NCI-H446 treated with DMSO at 0.1 percent for 48 hours (cell line): ENCODE results near the gene SPTBN1.

Source experiments
- DNase-seq: peaks from one replicate; lab custom pipeline; 2025; lab: John Stamatoyannopoulos, UW

Gene SPTBN1

GRCh38 chr2:54455563-54456361 is at the start of gene SPTBN1:
Gene SPTBN1, plus strand, starts transcription at chr2:54456327. Its CDS starts 70,092 bp downstream, at chr2:54526419.
- peak; percentile 59 for DNase-seq

DNA sequence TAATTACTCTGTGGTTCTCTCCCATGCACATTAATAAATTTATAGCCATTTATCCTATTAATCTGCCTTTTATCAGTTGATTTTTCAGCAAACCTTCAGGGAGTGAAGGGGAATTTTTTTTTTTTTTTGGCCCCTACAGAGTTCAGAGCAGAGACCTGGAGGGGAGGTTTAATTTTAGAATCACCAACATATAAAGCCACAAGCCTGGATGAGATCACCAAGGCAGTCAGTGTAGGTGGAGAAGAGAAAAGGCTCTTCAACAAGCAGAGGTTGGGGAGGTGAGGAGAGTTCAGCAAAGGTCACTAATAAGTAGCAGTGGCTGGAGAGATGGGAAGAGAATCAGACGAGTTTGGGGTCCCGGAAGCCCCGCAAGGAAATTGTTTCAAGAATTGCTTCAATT is 48.4 kb upstream of the SPTBN1 start:
- no peak for DNase-seq

DNA sequence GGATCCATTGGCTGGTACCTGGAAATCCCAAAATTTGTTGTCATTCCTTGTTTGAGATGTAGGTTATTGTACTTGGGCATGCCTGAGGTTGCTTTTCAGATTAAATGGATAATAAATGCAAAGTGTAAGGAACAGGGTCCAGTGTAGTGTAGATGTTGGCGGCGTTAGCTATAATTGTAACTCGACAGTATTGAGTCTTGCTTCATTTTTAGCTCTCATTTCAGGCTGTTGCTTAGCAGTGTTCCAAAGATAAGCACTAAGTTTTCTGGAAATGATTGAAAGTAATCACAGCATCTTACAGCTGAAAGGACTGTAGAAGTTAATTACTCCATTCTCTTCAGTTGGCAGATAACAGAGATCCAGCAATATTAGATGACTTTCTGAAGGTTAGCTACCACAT is 47.8 kb upstream of the SPTBN1 start:
- no peak for DNase-seq

- DNase-seq = no peak
Observed at GRCh38 chr2:54409752-54410151, 46.4 kb upstream of the SPTBN1 start.

GRCh38 chr2:54411801-54412354 is 44.2 kb upstream of the SPTBN1 start:
- no peak for DNase-seq

GRCh38 chr2:54416166-54416813 is 39.8 kb upstream of the SPTBN1 start:
- no peak for DNase-seq

GRCh38 chr2:54416938-54417337 is 39.2 kb upstream of the SPTBN1 start:
- DNase-seq = no peak

GRCh38 chr2:54417577-54417976 is 38.5 kb upstream of the SPTBN1 start:
- DNase-seq = no peak

GRCh38 chr2:54419388-54419787 is 36.7 kb upstream of the SPTBN1 start:
- DNase-seq = no peak

DNA sequence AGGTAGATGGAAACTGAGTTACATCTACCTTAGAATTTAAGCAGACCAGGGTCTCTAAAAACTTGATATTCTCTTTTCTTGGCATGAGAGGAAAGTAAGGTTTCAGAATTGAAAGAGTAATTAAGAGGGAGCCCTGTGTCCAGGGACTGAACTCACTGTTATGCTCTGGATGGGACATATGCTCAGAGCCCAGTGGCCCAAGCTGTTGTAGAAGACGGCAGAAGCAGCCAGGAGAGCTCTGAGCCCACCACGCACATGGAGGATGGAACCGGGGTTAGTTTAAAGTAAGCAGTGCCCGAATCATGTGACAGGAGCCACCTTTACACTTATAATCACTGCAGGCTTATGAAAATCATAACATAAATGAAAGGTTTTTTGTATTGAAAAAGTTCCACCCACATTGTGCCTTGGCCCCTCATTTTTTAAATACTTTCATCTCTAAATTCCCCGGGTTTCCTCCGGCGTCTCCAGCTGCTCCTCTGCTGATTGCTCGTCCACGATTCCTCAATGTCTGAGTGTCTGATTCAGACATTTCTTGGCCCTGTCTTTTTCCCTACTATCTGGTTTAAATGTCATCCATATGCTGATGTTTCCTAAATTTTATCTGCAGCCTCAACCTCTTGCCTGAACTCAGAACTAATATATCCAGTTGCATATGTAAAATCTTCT is 36.1 kb upstream of the SPTBN1 start:
- no peak for DNase-seq

DNA sequence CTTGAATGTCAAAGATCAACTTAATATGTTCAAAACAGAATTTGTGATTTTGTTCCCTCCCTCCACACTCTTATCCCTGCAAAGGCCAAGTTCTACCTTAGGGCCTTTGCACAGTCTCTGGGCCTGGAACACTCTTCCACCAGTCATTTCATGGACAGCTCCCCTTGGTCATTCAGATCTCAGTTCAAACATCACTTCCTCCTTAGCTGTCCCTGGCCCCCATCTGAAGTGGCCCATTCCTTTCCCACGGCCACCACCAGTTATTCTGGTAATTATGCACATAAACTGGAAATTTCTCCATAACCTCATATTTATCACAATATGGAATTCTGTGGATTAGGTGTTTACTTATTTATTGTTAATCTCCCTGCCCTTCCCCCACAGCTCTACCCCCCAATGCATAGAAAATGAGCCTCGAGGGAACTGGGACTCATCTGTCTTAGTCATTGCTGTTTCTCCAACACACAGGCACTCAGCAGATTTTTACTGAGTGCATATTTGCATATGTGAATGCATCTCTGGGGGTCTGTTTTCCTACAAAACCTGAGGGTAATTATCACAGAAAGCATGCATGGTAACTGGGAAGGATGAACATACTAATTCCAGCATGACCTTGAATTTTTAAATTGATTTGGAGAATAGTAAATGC is 35.5 kb upstream of the SPTBN1 start:
- no peak for DNase-seq

DNA sequence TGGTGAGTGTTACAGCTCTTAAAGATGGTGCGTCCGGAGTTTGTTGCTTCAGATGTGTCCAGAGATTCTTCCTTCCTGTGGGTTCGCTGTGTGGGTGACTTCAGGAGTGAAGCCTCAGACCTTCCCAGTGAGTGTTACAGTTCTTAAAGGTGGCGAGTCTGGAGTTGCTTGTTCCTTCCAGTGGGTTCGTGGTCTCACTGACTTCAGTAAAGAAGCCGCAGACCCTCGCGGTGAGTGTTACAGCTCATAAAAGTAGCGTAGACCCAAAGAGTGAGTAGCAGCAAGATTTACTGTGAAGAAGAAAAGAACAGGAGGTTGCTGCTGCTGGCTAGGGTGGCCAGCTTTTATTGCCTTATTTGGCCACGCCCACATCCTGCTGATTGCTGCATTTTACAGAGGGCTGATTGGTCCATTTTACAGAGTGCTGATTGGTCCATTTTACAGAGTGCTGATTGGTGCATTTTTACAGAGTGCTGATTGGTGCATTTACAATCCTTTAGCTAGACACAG is 34.0 kb upstream of the SPTBN1 start:
- no peak for DNase-seq

DNA sequence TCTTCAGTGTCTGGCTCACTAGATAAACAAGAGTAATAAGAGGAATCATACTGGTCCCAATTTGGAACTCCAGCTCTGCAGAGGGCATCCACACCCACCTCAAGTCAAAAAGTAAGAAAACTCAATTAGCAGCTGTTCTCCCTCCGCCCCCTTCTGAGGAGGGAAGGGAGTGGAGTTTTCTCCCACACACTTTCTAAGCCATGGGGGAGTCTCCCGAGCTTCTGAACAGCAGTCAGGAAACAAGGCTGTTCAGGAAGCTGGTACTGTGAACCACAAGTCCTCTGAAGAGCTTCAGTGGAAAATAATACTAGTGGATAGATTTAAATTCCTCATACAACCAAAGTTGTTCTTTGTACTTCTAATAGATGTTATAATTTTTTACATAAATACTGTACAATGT is 32.9 kb upstream of the SPTBN1 start:
- no peak for DNase-seq

DNA sequence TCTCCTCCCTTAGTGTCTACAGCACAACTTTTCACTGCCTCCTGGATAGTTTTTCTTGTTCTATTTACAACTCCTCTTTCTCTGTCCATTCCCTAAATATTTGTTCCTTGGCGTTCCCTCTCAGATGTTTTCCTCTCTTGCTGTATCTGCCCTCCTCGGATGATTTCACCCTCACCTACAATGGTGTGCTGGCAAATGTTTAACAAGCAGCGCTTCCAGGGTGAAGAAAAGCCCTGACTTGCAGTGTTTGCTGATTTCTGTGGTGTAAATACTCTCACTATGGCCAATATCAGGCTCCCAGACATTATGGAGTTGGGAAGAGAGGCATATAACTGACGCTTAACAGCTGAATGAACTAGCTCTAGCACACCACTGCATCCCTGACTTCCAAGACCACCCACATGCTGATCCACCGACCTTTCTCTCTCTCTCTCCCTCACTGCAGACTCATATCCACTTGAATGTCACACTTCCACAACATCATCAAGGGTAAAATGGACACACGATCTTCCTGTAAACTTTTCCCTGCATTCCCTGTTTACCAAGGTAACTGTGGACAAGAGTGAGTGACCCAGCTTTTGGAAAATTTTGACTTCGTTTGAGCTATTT is 31.5 kb upstream of the SPTBN1 start:
- DNase-seq = no peak

DNA sequence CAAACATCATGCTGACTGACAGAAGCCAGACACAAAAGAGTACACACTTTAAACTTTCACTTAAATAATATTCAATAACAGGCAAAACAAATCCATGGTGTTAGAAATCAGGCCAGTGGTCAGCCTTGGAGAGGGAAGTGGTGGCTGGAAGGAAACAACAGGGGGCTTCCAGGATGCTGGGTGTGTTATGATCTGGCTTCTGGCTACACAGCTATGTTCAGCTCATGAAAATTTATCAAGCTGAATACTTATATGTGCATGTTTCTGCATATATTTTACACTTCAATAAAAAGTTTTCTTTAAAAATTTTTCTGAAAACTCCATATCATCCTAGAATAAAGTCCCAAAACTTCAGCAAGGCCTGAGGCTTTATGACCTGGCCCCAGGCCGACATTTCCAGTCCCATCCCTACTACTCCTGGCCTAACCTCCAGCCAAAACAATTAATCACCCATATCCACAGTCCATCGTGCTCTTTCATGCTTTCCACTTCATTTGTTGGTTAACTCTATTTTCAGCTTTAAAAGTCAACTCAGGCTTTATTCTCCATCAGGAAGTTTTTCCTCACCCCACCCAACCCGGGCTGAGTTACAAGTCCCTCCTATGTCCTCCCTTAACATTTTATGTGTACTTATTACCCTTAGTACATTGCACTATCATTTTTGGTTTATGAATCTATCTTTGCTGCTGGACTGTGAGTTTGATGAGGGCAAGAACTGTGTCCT is 27.9 kb upstream of the SPTBN1 start:
- DNase-seq = no peak

DNA sequence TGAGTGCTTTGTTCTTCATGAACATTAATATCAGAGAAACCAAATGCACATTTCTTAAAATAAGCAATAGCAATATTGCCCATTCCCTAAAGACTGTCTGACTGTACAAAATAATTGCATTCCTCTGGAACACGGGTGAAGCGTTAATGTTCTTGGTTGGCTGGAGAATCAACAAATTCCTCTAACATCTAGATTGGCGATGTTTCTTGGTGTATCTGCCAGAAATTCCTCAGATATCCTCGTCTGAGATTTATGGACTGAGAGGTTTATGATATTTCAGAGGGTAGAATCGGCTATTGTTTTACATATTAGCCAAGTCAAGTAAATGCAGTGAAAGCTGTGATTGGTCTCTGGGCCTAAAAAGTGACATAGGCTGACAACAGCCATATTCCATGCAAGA is 27.1 kb upstream of the SPTBN1 start:
- no peak for DNase-seq

- no peak for DNase-seq
Observed at GRCh38 chr2:54429811-54430551, 26.1 kb upstream of the SPTBN1 start.

GRCh38 chr2:54430649-54431048 is 25.5 kb upstream of the SPTBN1 start:
- DNase-seq = no peak

DNA sequence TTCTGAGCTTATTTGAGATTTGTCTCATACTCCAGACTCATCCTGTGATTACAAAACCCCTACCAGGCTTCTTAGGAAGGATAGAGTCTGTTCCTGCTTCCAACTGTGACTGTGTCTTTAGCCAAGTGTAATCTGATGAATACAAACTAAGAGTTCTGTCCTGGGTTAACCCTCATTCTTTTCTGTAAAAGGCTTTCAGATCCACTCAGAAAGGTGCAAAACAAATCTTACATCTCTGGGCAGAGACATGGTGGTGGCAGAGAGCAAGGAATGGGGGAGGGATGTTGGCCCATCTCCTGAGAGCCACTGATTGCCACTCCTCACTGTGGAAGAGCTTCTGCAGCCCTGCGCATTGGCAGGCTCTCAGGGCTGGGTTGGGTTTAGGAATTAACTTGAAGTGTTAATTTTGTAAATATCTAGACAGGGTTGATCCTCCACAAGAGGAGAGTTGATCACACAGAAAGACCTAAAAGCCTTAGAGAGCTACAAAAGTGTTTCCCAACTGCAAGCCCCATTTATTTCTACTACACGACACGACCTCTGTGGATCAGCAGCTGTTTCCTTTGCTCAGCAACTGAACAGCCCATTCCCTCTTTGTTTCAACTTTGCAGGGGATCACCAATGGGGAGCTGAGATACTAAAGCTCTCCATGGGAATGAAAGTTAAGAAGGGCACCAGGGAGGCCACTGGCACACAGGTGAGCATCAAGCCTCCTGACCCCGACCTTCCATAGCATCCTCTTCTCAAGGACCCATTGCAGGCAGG is 23.7 kb upstream of the SPTBN1 start:
- no peak for DNase-seq
